Heart left ventricle (tissue), 16 donors: ENCODE data around the gene ARHGEF10L. TPM values are rescaled to one million over a fixed set of nuclear protein-coding genes. Genes with fewer than 3 reads are reported as not detected.

ENCODE experiments used
- ATAC-seq, 4 donors: fragments of 200-7000 bp; cut with Tn5 transposase; one replicate each; pipeline ENCODE4 v1.9.1; 2020 to 2022; ENCODE audit warnings: moderate library complexity in 4 of 4, mild to moderate bottlenecking in 3 of 4, moderate number of reproducible peaks in 1 of 4
- DNase-seq, 5 donors: peaks; one replicate each; pipeline ENCODE4 v3.0.0-alpha.2; 2020
- H3K27ac ChIP-seq, 12 donors: fragments of 200-600 bp; sonication (generic) in 4 of 12; one replicate each; pipeline versions ENCODE4 v1.5.0 to v1.8.0; 2016 to 2022; ENCODE audit warnings: mild to moderate bottlenecking in 2 of 12
- H3K27me3 ChIP-seq, 9 donors: fragments of 200-600 bp; sonication (generic) in 2 of 9; one replicate each; pipeline versions ENCODE4 v1.5.1 to v1.8.0; 2016 to 2022; ENCODE audit warnings: mild to moderate bottlenecking in 3 of 9
- H3K36me3 ChIP-seq, 9 donors: fragments of 200-600 bp; sonication (generic) in 2 of 9; one replicate each; pipeline versions ENCODE4 v1.5.0 to v1.8.0; 2018 to 2022; ENCODE audit warnings: mild to moderate bottlenecking in 2 of 9
- H3K4me1 ChIP-seq, 12 donors: fragments of 200-600 bp; sonication (generic) in 4 of 12; one replicate each; pipeline versions ENCODE4 v1.5.0 to v1.8.0; 2016 to 2022; ENCODE audit warnings: mild to moderate bottlenecking in 3 of 12
- H3K4me3 ChIP-seq, 12 donors: fragments of 200-600 bp; sonication (generic) in 4 of 12; one replicate each; pipeline versions ENCODE4 v1.5.0 to v1.8.0; 2017 to 2022; ENCODE audit warnings: mild to moderate bottlenecking in 9 of 12, moderate library complexity in 4 of 12
- H3K9me3 ChIP-seq, 12 donors: fragments of 200-600 bp; sonication (generic) in 4 of 12; one replicate each; pipeline versions ENCODE4 v1.5.0 to v1.8.0; 2016 to 2022; ENCODE audit warnings: mild to moderate bottlenecking in 1 of 12
- POLR2A ChIP-seq, 2 donors: fragments of 450-650 bp; IDR thresholded peaks; one replicate each; pipeline ENCODE4 v1.6.1; 2017; ENCODE audit warnings: antibody characterized with exemption in 2 of 2, mild to moderate bottlenecking in 2 of 2, moderate library complexity in 2 of 2
- WGBS, 4 donors: extraction: QIAGEN DNeasy Blood & Tissue Kit in 2 of 4; methylation state at CpG; one replicate each; pipeline versions ENCODE4 v1.1.5 to v1.1.7; 2013 to 2018; 5-methylcytosine and 5-hydroxymethylcytosine counted together
- intact Hi-C, 10 donors: fragments of 100-400 bp; cut with DNase I; formaldehyde crosslinking; loops; one replicate each; pipeline versions ENCODE4 v1.11.1 to v1.14.2; 2022
- polyA plus RNA-seq, 2 donors: library from polyadenylated mRNA; stranded (reverse); fragments of 200-250 nt; gene quantifications; one replicate each; pipeline ENCODE4 v1.2.3, GENCODE V29; 2013
- total RNA-seq, 9 donors: library from RNA; depleted of rRNA in 2 of 9; stranded (reverse); fragments of >200 nt in 2 of 9; fragmentation: NEBNext Ultra II Directional in 3 of 9; extraction: Animal tissue kit (Norgen Biotek cat#: 25700) in 3 of 9; gene quantifications; one replicate each; pipeline versions ENCODE4 v1.1.0 to v1.2.4, GENCODE V29; 2016 to 2023
- TF ChIP-seq, protein P1 (sequence below), 12 donors: fragments of 200-600 bp; sonication (generic) in 4 of 12; IDR thresholded peaks; one replicate each; pipeline versions ENCODE4 v1.5.0 to v1.8.0; 2018 to 2022; ENCODE audit warnings: antibody characterized with exemption in 12 of 12, mild to moderate bottlenecking in 5 of 12
- donor health status: ischemic (EF 13 %, LVEDD 7.1; RV severe dilation, severe dysfunction).
- donor health status: healthy with polysubstance abuse.
- donor health status: DM: no; HTN: yes; CAD: no.
- donor health status: DM: no; HTN: no; CAD: no.
- donor health status: ischemic (EF 25% LVEDD 6.9; RV normal size, moderate dysfunction).
- donor health status: ischemic (EF 25% LVEDD 5.7; RV mildly dilated, moderate dysfunction).
- donor health status: healthy.
- donor health status: DM: yes; HTN: yes; CAD: no.
- donor health status: ischemic (EF 35%, LVEDD 5.7; RV mildly dilated, moderate dysfunction).
- donor health status: nonischemic (EF 11% LVEDD 7.7; RV severe dilation, severe dysfunction).
- donor health status: DM: yes; HTN: yes; CAD: no.
- donor health status: PGD.
- donor health status: ischemic (EF 29% LVEDD 5.4; RV normal size, mild dysfunction).
- donor health status: nonischemic (EF 23%, LVEDD 6.1; RV moderate dilation, normal function).

ARHGEF10L gene
- total and polyA plus RNA-seq, 11 donors, result 44.6 to 72.8 (median 57.9) TPM

DNA sequence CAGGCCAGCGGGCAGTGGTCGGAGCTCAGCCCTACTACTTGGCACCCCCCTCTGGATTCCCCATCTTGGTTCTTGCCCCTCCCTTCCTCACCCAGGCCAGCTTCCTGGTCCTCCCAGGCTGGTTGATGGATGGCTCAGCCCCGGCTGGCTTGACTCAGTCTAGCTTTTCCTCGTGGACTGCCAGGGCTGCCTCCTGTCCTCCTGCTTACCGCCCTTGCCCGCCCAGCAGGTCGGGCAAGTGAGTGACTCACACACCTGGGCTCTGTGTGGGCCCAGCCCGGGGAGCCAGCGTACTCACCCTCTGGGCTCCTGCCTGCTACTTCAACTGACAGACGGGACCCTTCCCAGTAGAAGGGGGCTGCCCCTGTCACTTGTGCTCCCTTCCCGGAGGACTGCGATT lies 19.5 kb upstream of the ARHGEF10L start:
- peaks cover 0 to 3% (median 0%) of the 10 kb centered on the region in 12 donors for H3K4me1 ChIP-seq
- no peak overlapping the region for H3K27ac ChIP-seq
- intact Hi-C loops, result no loop called here
- no peak for DNase-seq
- H3K9me3 ChIP-seq, result no peaks in the 10 kb centered on the region
- no peak for ATAC-seq
- H3K27me3 ChIP-seq, result peaks cover 0 to 5% (median 0%) of the 10 kb centered on the region in 9 donors
- H3K4me3 ChIP-seq, result no peak overlapping the region
- no peak for TF ChIP-seq POLR2A (IDR thresholded peaks at IDR 0.05)
- TF ChIP-seq, protein P1, sequence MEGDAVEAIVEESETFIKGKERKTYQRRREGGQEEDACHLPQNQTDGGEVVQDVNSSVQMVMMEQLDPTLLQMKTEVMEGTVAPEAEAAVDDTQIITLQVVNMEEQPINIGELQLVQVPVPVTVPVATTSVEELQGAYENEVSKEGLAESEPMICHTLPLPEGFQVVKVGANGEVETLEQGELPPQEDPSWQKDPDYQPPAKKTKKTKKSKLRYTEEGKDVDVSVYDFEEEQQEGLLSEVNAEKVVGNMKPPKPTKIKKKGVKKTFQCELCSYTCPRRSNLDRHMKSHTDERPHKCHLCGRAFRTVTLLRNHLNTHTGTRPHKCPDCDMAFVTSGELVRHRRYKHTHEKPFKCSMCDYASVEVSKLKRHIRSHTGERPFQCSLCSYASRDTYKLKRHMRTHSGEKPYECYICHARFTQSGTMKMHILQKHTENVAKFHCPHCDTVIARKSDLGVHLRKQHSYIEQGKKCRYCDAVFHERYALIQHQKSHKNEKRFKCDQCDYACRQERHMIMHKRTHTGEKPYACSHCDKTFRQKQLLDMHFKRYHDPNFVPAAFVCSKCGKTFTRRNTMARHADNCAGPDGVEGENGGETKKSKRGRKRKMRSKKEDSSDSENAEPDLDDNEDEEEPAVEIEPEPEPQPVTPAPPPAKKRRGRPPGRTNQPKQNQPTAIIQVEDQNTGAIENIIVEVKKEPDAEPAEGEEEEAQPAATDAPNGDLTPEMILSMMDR (IDR thresholded peaks at IDR 0.05), result no peak
- H3K36me3 ChIP-seq, result no peaks in the 10 kb centered on the region
- 68 to 71% (median 70%) methylated on average over 12 of the region's 12 CpGs for WGBS, 4 donors

DNA sequence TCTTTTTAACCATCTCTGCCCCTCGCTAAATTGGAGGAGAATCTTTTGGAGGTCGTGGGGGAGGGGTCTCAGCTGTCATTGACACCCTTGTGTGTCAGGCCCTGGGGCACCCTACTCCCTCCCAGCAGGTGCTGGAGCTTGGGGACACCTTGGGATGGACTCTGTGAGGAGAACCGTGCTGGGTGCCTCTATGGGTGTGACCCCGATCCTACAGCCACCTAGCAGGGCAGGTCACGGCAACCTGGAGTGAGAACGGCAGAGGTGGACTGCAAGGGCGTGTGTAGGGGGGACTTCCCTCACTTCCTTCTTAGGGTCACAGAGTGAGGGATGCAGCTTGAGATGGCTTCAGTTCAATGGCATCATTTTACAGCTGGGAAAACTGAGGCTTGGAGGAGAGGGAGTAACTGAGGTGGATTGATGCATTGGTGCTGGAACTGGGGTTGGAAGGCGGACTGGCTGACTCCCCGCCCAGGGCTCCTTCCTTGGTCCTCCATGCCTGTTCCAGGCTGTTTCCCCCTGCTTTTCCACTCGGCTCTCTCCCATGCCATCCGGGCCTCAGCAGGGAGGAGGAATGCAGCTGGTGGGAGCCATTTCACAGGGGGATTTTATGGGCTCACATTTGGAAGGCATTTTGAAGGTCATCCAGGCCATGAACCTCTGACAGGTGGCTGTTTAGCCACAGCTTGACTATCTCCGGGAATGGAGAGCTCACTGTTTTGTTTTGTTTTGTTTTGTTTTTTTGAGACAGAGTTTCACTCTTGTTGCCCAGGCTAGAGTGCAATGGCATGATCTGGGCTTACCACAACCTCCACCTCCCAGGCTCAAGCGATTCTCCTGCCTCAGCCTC lies 18.8 kb upstream of the ARHGEF10L start:
- intact Hi-C loops, result no loop called here
- Histone ChIP-seq H3K27ac (no peak overlapping the region), H3K4me3 (no peak overlapping the region), H3K4me1 (peaks cover 0 to 3% (median 0%) of the 10 kb centered on the region in 12 donors), H3K36me3 (no peaks in the 10 kb centered on the region), H3K9me3 (no peaks in the 10 kb centered on the region), H3K27me3 (peaks cover 0 to 5% (median 0%) of the 10 kb centered on the region in 9 donors)
- WGBS, 4 donors, result 73 to 77% (median 74%) methylated on average over 13 of the region's 13 CpGs
- TF ChIP-seq, protein P1 (IDR thresholded peaks at IDR 0.05), result no peak
- no peak for TF ChIP-seq POLR2A (IDR thresholded peaks at IDR 0.05)
- ATAC-seq (no peak), DNase-seq (no peak)

DNA sequence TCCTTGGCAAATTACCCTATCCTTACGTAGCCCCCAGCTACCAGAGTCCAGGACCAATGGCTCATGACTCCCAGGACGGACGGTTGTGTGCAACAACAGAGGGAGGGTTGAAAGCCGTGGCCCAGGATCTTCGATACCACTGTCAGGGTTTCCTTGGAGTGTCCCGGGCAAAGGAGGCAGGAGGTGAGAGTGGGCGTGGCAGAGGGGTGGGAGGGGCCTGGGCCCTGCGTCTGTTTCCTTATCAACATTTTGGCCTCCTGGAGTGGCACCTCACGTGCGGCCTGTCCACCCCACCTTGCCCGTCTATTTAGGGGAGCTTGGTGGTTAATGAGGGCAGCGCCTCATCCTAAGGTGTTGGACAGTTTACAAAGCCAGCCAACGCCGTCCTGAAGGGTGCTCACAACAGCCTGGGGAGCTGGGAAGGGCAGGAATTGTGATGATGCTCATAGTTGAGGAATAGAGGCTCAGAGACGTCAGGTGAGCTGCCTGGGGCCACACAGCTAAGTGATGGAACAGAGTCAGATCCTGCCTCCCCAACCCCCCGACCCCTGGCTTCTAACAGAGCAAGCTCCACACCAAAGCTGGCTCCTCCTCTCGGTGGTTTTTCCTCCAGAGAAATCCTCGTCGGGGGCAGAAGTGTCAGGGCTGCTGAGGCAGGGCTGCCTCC lies 17.4 kb upstream of the ARHGEF10L start:
- no peak overlapping the region for H3K4me3 ChIP-seq
- no peak for ATAC-seq
- DNase-seq, result no peak
- WGBS, 4 donors, result 57 to 65% (median 62%) methylated on average over 17 to 19 of the region's 19 CpGs
- TF ChIP-seq POLR2A (IDR thresholded peaks at IDR 0.05), result no peak
- TF ChIP-seq, protein P1 (IDR thresholded peaks at IDR 0.05), result no peak
- no peaks in the 10 kb centered on the region for H3K9me3 ChIP-seq
- H3K27me3 ChIP-seq, result peaks cover 0 to 5% (median 0%) of the 10 kb centered on the region in 9 donors
- intact Hi-C loops, result no loop called here
- H3K36me3 ChIP-seq, result no peaks in the 10 kb centered on the region
- no peak overlapping the region for H3K27ac ChIP-seq
- peaks cover 0 to 3% (median under 1%) of the 10 kb centered on the region in 12 donors for H3K4me1 ChIP-seq
